K562 (cell line): ENCODE data around the gene TBXA2R. TPM values are rescaled to one million over a fixed set of nuclear protein-coding genes. Genes with fewer than 3 reads are reported as not detected.

ENCODE experiments used
- ATAC-seq: fragments of 200-7000 bp; cut with Tn5 transposase; 3 replicates; pipeline ENCODE4 v1.9.1; 2020; ENCODE audit warnings: moderate library complexity
- BruUV-seq: library from RNA; stranded (reverse); fragments of 400-500 nt; replicated peaks from 2 replicates; lab custom pipeline; 2021; lab: Mats Ljungman, UMichigan
- CTCF ChIA-PET: fragments of 300-600 bp; formaldehyde crosslinking; extraction: SDS; loops from one replicate; lab custom pipeline; 2021; ENCODE audit warnings: low intra/inter-chr PET ratio; lab: Yijun Ruan, JAX
- POLR2A ChIA-PET: fragments of 300-600, 350-650 bp; sonication (Branson Sonifier 250); formaldehyde crosslinking; extraction: SDS; loops from one replicate; lab custom pipeline; 2021; ENCODE audit warnings: antibody characterized with exemption, inconsistent platforms; lab: Yijun Ruan, JAX
- DNase-seq, 4 experiments: peaks; one replicate each; pipeline versions ENCODE4 v3.0.0 to v3.0.0-alpha.2; 2011 to 2018; ENCODE audit warnings: low spot score in 3 of 4, mixed read lengths in 3 of 4; ENCODE audit errors: extremely low read depth in 1 of 4
- FAIRE-seq: peaks from 2 replicates; lab custom pipeline; 2011; peaks lifted over from hg19 to GRCh38; lab: Jason Lieb, UNC
- H2AFZ ChIP-seq: 2 replicates; pipeline ENCODE4 v1.6.0; 2011; ENCODE audit warnings: low read depth, low read length, control low read depth, inconsistent platforms
- H3K27ac ChIP-seq: fragments of 200-600 bp; 3 replicates; pipeline ENCODE4 v1.8.0; 2011; ENCODE audit warnings: low read depth, mild to moderate bottlenecking, control low read depth, inconsistent platforms, low read length, moderate library complexity, mixed read lengths; ENCODE audit errors: extremely low read depth
- H3K27me3 ChIP-seq, 2 experiments: fragments of 300-600 bp in 1 of 2; 2 replicates in 1 of 2; 3 replicates in 1 of 2; pipeline versions ENCODE4 v1.6.0 to v1.8.0; 2011; ENCODE audit warnings: inconsistent platforms in 2 of 2, low read length in 2 of 2, mild to moderate bottlenecking in 1 of 2, mixed read lengths in 1 of 2, moderate library complexity in 1 of 2; ENCODE audit not compliant: control insufficient read depth in 2 of 2, insufficient read depth in 2 of 2
- H3K36me3 ChIP-seq: fragments of 300-600 bp; 3 replicates; pipeline ENCODE4 v1.8.0; 2011; ENCODE audit warnings: mild to moderate bottlenecking, low read length, inconsistent platforms; ENCODE audit not compliant: control insufficient read depth, insufficient read depth
- H3K4me1 ChIP-seq, 2 experiments: fragments of 200-600 bp in 1 of 2; replicated peaks in 1 of 2; 2 replicates in 1 of 2; 3 replicates in 1 of 2; pipeline versions ENCODE4 v1.5.1 to v1.8.0; 2011; ENCODE audit warnings: inconsistent platforms in 2 of 2, low read length in 2 of 2, mild to moderate bottlenecking in 1 of 2, mixed read lengths in 1 of 2, moderate library complexity in 1 of 2; ENCODE audit not compliant: control insufficient read depth in 2 of 2, insufficient read depth in 2 of 2
- H3K4me2 ChIP-seq: 2 replicates; pipeline ENCODE4 v1.6.1; 2011; ENCODE audit warnings: low read length, control low read depth, inconsistent platforms, mixed read lengths; ENCODE audit not compliant: insufficient read depth
- H3K4me3 ChIP-seq: fragments of 200-600 bp; sonication (generic), shearing (Covaris generic); 2 replicates; pipeline ENCODE4 v1.5.1; 2016; ENCODE audit warnings: control low read depth, inconsistent platforms
- H3K79me2 ChIP-seq: fragments of 200-600 bp; 3 replicates; pipeline ENCODE4 v1.8.0; 2011; ENCODE audit warnings: low read length, inconsistent platforms; ENCODE audit not compliant: control insufficient read depth, insufficient read depth
- H3K9ac ChIP-seq, 2 experiments: 2 replicates each; pipeline versions ENCODE4 v1.6.0 to v1.6.1; 2011; ENCODE audit warnings: low read depth in 2 of 2, low read length in 2 of 2, control low read depth in 1 of 2, inconsistent platforms in 1 of 2, mild to moderate bottlenecking in 1 of 2, mixed read lengths in 1 of 2; ENCODE audit not compliant: insufficient read depth in 1 of 2
- H3K9me1 ChIP-seq: one replicate; pipeline ENCODE4 v1.6.0; 2011; ENCODE audit warnings: inconsistent platforms, mild to moderate bottlenecking, low read length, moderate library complexity; ENCODE audit not compliant: control insufficient read depth, insufficient read depth
- H3K9me3 ChIP-seq: replicated peaks from 2 replicates; pipeline ENCODE4 v1.5.1; 2011; ENCODE audit warnings: low read depth, low read length, inconsistent platforms; ENCODE audit not compliant: control insufficient read depth, insufficient read depth
- H4K20me1 ChIP-seq: replicated peaks from 2 replicates; pipeline ENCODE4 v1.6.1; 2011; ENCODE audit warnings: low read length, inconsistent platforms, mixed read lengths; ENCODE audit not compliant: control insufficient read depth, insufficient read depth
- BHLHE40 ChIP-seq: IDR thresholded peaks from 2 replicates; pipeline ENCODE4 v1.6.1; 2011; ENCODE audit warnings: low read length, improper control_type of control experiment
- C11orf30 ChIP-seq: fragments of 450-650 bp; IDR thresholded peaks from 2 replicates; pipeline ENCODE4 v1.6.1; 2016; ENCODE audit warnings: low read depth, mild to moderate bottlenecking
- CBX2 ChIP-seq: fragments of 200-600 bp; sonication (generic); IDR thresholded peaks from one replicate; pipeline ENCODE4 v1.6.1; 2012; ENCODE audit warnings: mild to moderate bottlenecking, low read length, inconsistent platforms; ENCODE audit not compliant: insufficient read depth, poor library complexity, severe bottlenecking
- CC2D1A ChIP-seq: fragments of 450-650 bp; IDR thresholded peaks from 2 replicates; pipeline ENCODE4 v1.6.1; 2017; ENCODE audit warnings: mild to moderate bottlenecking
- DIDO1 ChIP-seq: fragments of 450-650 bp; IDR thresholded peaks from 2 replicates; pipeline ENCODE4 v1.6.1; 2016; ENCODE audit warnings: low read depth, missing biosample characterization, missing genetic modification characterization
- DPF2 ChIP-seq: fragments of 450-650 bp; IDR thresholded peaks from 2 replicates; pipeline ENCODE4 v1.6.1; 2016
- GTF2E2 ChIP-seq: fragments of 200-800 bp; sonication (Bioruptor generic); IDR thresholded peaks from 2 replicates; pipeline ENCODE4 v1.6.1; 2016; ENCODE audit warnings: missing genetic modification characterization, missing compliant biosample characterization
- KDM1A ChIP-seq, 2 experiments: fragments of 450-650 bp; IDR thresholded peaks; 2 replicates each; pipeline ENCODE4 v1.6.1; 2016; ENCODE audit warnings: mild to moderate bottlenecking in 2 of 2
- KDM2B ChIP-seq: fragments of 250-450 bp; sonication (Bioruptor Pico); IDR thresholded peaks from 2 replicates; pipeline ENCODE4 v1.8.0; 2021; ENCODE audit warnings: mild to moderate bottlenecking, moderate library complexity
- KDM5B ChIP-seq: fragments of 200-600 bp; sonication (generic); IDR thresholded peaks from 2 replicates; pipeline ENCODE4 v1.6.1; 2012; ENCODE audit warnings: low read depth, mild to moderate bottlenecking, moderate library complexity, low read length, control low read depth, inconsistent platforms; ENCODE audit not compliant: insufficient replicate concordance
- MYNN ChIP-seq, 2 experiments: sonication (generic); formaldehyde crosslinking in 1 of 2; IDR thresholded peaks; 2 replicates each; pipeline versions ENCODE4 v1.5.0 to v1.6.1; 2016 to 2020; ENCODE audit warnings: antibody characterized with exemption in 1 of 2, missing genetic modification reagents in 1 of 2
- NR4A1 ChIP-seq, 2 experiments: fragments of 250-450 bp in 1 of 2; fragments of 450-650 bp in 1 of 2; sonication (Bioruptor Pico) in 1 of 2; IDR thresholded peaks; 2 replicates each; pipeline versions ENCODE4 v1.4.0 to v1.6.1; 2016 to 2020; ENCODE audit warnings: mild to moderate bottlenecking in 2 of 2, missing compliant biosample characterization in 1 of 2, missing genetic modification characterization in 1 of 2, moderate library complexity in 1 of 2
- POLR2G ChIP-seq: fragments of 200-400 bp; formaldehyde crosslinking; IDR thresholded peaks from 2 replicates; pipeline ENCODE4 v1.6.1; 2017; ENCODE audit warnings: low read depth, mild to moderate bottlenecking, antibody characterized with exemption, low read length, moderate library complexity
- ZBTB7A ChIP-seq: IDR thresholded peaks from 2 replicates; pipeline ENCODE4 v1.6.1; 2011; ENCODE audit warnings: low read depth, mild to moderate bottlenecking, low read length, moderate library complexity, borderline replicate concordance; ENCODE audit not compliant: control insufficient read depth
- ZNF121 ChIP-seq: sonication (generic); formaldehyde crosslinking; conservative IDR thresholded peaks from 2 replicates; pipeline ENCODE4 v1.8.0; 2022; ENCODE audit warnings: missing genetic modification reagents
- ZNF311 ChIP-seq: fragments of 250-450 bp; sonication (Bioruptor Pico); IDR thresholded peaks from 2 replicates; pipeline ENCODE4 v1.4.0; 2020; ENCODE audit warnings: mild to moderate bottlenecking, moderate library complexity
- ZNF445 ChIP-seq: fragments of 250-450 bp; sonication (Bioruptor Pico); IDR thresholded peaks from 2 replicates; pipeline ENCODE4 v1.4.0; 2020; ENCODE audit warnings: low read depth, mild to moderate bottlenecking, moderate library complexity
- ZNF57 ChIP-seq: fragments of 450-650 bp; formaldehyde crosslinking; IDR thresholded peaks from 2 replicates; pipeline ENCODE4 v1.4.0; 2020; ENCODE audit warnings: mild to moderate bottlenecking, moderate library complexity
- ZNF589 ChIP-seq: fragments of 200-800 bp; sonication (Bioruptor generic); IDR thresholded peaks from 2 replicates; pipeline ENCODE4 v1.6.1; 2016; ENCODE audit warnings: low read depth, missing genetic modification characterization, missing compliant biosample characterization
- ZNF75A ChIP-seq: fragments of 450-650 bp; formaldehyde crosslinking; IDR thresholded peaks from 2 replicates; pipeline ENCODE4 v1.4.0; 2020; ENCODE audit warnings: mild to moderate bottlenecking
- WGBS: fragments of 100-300 bp; shearing (Covaris generic); methylation state at CpG from one replicate; pipeline ENCODE4 v1.1.6; 2016; ENCODE audit warnings: low coverage, mixed read lengths; ENCODE audit not compliant: insufficient coverage; ENCODE audit errors: missing lambda C conversion rate; 5-methylcytosine and 5-hydroxymethylcytosine counted together
- in situ Hi-C: fragments of 300-500 bp; cut with MboI; formaldehyde crosslinking; loops from 4 replicates; pipeline ENCODE4 v1.15.0; 2018; ENCODE audit warnings: inconsistent platforms, mixed read lengths
- intact Hi-C: fragments of 100-400 bp; cut with micrococcal nuclease; formaldehyde crosslinking; loops from 2 replicates; pipeline ENCODE4 v1.14.2; 2022
- polyA plus RNA-seq, 8 experiments: library from polyadenylated mRNA; depleted of rRNA in 4 of 8; stranded (reverse) in 5 of 8; unstranded in 3 of 8; fragments of >200 nt; fragmentation: Nextera tagmentation in 2 of 8; fragmentation: Illumina TruSeq in 1 of 8; extraction: Ambion mirVana in 2 of 8; extraction: Trizol in 1 of 8; gene quantifications; 2 replicates each; pipeline versions ENCODE4 v1.2.1 to v1.2.3, GENCODE V29; 2011 to 2014; ENCODE audit warnings: inconsistent platforms in 1 of 8, missing spikeins in 1 of 8
- total RNA-seq, 7 experiments: library from RNA; depleted of rRNA in 6 of 7; stranded (reverse); fragments of >200 nt in 6 of 7; fragmentation: Illumina TruSeq in 2 of 7; extraction: Trizol in 2 of 7; gene quantifications; 2 replicates each; pipeline versions ENCODE4 v1.2.1 to v1.2.3, GENCODE V29; 2011 to 2021; ENCODE audit warnings: low replicate concordance in 1 of 7
- TF ChIP-seq, protein P1 (sequence below): fragments of 250-450 bp; sonication (Bioruptor Pico); IDR thresholded peaks from 2 replicates; pipeline ENCODE4 v1.6.1; 2021; ENCODE audit warnings: mild to moderate bottlenecking
- TF ChIP-seq, protein P2 (sequence below): fragments of 250-450 bp; sonication (Bioruptor Pico); IDR thresholded peaks from 2 replicates; pipeline ENCODE4 v1.9.0; 2021; ENCODE audit warnings: mild to moderate bottlenecking
- TF ChIP-seq, protein P3 (sequence below): sonication (generic); formaldehyde crosslinking; IDR thresholded peaks from 2 replicates; pipeline ENCODE4 v1.9.0; 2022; ENCODE audit warnings: mild to moderate bottlenecking, missing genetic modification reagents

TBXA2R gene
- total and polyA plus RNA-seq, 9 of the 15 experiments (the other 6 are each of a cell fraction or from before 2014, with no cell fraction given): 1.5 to 24.0 (median 2.8) TPM

DNA sequence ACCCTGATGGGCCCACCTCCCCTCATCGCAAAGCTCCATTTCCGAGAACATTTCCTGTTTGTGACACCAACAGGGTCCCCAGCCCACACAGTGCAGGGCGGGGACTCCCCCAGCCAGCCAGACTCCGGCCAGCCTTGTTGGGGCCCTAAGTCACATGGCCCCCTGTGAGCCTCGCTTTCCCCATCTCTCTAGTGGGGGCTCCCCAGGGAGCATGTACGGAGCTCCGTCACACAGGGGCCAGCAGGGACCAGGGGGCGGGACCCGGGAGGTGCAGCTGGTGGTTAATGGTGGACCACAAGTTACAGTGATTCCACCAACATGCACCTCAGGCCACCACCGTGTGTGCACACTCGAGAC, 1.7 kb downstream of the TBXA2R start:
- BruUV-seq: no TSS peak
- H3K9me3 ChIP-seq: no peaks in the 10 kb centered on the region
- no peak for FAIRE-seq
- TF ChIP-seq ZNF57 (CRISPR knock-in tag) (0 out of 2 replicates have a peak, but pooled peaks have one; percentile 34), ZNF445 (CRISPR knock-in tag) (no peak), C11orf30 (no peak), ZNF121 (CRISPR knock-in tag) (no peak), DIDO1 (tag) (no peak), DPF2 (no peak), MYNN (IDR thresholded peaks at IDR 0.05) (no peak), MYNN (CRISPR knock-in tag; IDR thresholded peaks at IDR 0.05) (no peak), BHLHE40 (no peak), ZNF589 (CRISPR knock-in tag) (no peak), CBX2 (no peak), KDM5B (no peak), KDM2B (no peak), ZBTB7A (0 out of 2 replicates have a peak, but pooled peaks have one; percentile 40), ZNF75A (CRISPR knock-in tag) (no peak), CC2D1A (no peak), NR4A1 (CRISPR knock-in tag; IDR thresholded peaks at IDR 0.05) (no peak), NR4A1 (tag; IDR thresholded peaks at IDR 0.05) (no peak), ZNF311 (CRISPR knock-in tag) (no peak), GTF2E2 (no peak), KDM1A (IDR thresholded peaks at IDR 0.05) (no peak), POLR2G (0 out of 2 replicates have a peak, but pooled peaks have one; percentile 36)
- TF ChIP-seq, protein P1, sequence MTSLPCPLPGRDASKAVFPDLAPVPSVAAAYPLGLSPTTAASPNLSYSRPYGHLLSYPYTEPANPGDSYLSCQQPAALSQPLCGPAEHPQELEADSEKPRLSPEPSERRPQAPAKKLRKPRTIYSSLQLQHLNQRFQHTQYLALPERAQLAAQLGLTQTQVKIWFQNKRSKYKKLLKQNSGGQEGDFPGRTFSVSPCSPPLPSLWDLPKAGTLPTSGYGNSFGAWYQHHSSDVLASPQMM: no peak
- TF ChIP-seq, protein P2, sequence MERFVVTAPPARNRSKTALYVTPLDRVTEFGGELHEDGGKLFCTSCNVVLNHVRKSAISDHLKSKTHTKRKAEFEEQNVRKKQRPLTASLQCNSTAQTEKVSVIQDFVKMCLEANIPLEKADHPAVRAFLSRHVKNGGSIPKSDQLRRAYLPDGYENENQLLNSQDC (CRISPR knock-in tag): no peak
- TF ChIP-seq, protein P3, sequence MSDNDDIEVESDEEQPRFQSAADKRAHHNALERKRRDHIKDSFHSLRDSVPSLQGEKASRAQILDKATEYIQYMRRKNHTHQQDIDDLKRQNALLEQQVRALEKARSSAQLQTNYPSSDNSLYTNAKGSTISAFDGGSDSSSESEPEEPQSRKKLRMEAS: peak; percentile 46; the same call in 1 of the 2 replicates

More for the DNA sequence above, 1.7 kb downstream of the TBXA2R start:
- H3K27me3 ChIP-seq: no peaks in the 10 kb centered on the region
- intact Hi-C loops (loop anchor here (10.0 kb wide), 1 partner anchor 60 kb away; no protein-coding TSS in a partner anchor), in situ Hi-C loops (no loop called here)
- CTCF ChIA-PET: no interaction called here
- H2AFZ ChIP-seq: 0 out of 2 replicates have a peak overlapping the region, but pooled peaks have one; percentile 95
- peaks cover 2% of the 10 kb centered on the region for H3K9me1 ChIP-seq
- peaks cover 44% of the 10 kb centered on the region for H3K79me2 ChIP-seq
- peaks cover 26% of the 10 kb centered on the region; the same call in 1 of the 3 replicates for H3K36me3 ChIP-seq
- peak overlapping the region; percentile 89 for H3K4me3 ChIP-seq
- peak overlapping the region; percentile 91 for H3K4me2 ChIP-seq
- H3K9ac ChIP-seq: peak overlapping the region; percentile 0 to 80; a peak in 2 of 4 replicates
- ATAC-seq: no peak
- no peak overlapping the region; the same call in 2 of the 3 replicates for H3K27ac ChIP-seq
- H3K4me1 ChIP-seq: peaks cover 38 to 75% of the 10 kb centered on the region in 2 experiments
- DNase-seq: no peak
- POLR2A ChIA-PET: interaction anchor here (0.6 to 1.1 kb wide), 2 partner anchors 26 to 50 kb away, joined by 3 to 4 read pairs; no protein-coding TSS in a partner anchor
- no peaks in the 10 kb centered on the region for H4K20me1 ChIP-seq
- 30% methylated on average over 11 of the region's 11 CpGs for WGBS
